Testis (tissue), 2 donors: ENCODE results near the gene FMNL2.

Experiments used
- POLR2A ChIP-seq: fragments of 450-650 bp; IDR thresholded peaks from one replicate; pipeline ENCODE4 v1.6.1; 2017; ENCODE audit warnings: antibody characterized with exemption, mild to moderate bottlenecking, moderate library complexity
- TF ChIP-seq, protein P1 (sequence below), 3 experiments: fragments of 450-650 bp in 2 of 3; fragments of 200-600 bp in 1 of 3; sonication (generic) in 1 of 3; IDR thresholded peaks; one replicate each; pipeline ENCODE4 v1.5.1; 2016 to 2019; ENCODE audit warnings: antibody characterized with exemption in 3 of 3, mild to moderate bottlenecking in 2 of 3, moderate library complexity in 1 of 3

- TF ChIP-seq, protein P1, sequence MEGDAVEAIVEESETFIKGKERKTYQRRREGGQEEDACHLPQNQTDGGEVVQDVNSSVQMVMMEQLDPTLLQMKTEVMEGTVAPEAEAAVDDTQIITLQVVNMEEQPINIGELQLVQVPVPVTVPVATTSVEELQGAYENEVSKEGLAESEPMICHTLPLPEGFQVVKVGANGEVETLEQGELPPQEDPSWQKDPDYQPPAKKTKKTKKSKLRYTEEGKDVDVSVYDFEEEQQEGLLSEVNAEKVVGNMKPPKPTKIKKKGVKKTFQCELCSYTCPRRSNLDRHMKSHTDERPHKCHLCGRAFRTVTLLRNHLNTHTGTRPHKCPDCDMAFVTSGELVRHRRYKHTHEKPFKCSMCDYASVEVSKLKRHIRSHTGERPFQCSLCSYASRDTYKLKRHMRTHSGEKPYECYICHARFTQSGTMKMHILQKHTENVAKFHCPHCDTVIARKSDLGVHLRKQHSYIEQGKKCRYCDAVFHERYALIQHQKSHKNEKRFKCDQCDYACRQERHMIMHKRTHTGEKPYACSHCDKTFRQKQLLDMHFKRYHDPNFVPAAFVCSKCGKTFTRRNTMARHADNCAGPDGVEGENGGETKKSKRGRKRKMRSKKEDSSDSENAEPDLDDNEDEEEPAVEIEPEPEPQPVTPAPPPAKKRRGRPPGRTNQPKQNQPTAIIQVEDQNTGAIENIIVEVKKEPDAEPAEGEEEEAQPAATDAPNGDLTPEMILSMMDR (IDR thresholded peaks at IDR 0.05), result no peak
- TF ChIP-seq POLR2A, result no peak
Observed at GRCh38 chr2:152490686-152491455, 155.9 kb downstream of the FMNL2 start.
